SK-N-SH (cell line): ENCODE measurements around the gene ARMC10. TPM values are rescaled to one million over a fixed set of nuclear protein-coding genes. Genes with fewer than 3 reads are reported as not detected.

Experiments
- CTCF ChIA-PET: fragments of 300-600, 350-600 bp; formaldehyde crosslinking; extraction: SDS; loops from one replicate; lab custom pipeline; 2021; lab: Yijun Ruan, JAX
- POLR2A ChIA-PET: fragments of 350-600 bp; sonication (Branson Sonifier 250); formaldehyde crosslinking; extraction: SDS; loops from one replicate; lab custom pipeline; 2020; ENCODE audit warnings: antibody characterized with exemption, inconsistent platforms; lab: Yijun Ruan, JAX
- DNase-seq: peaks from one replicate; pipeline ENCODE4 v3.0.0; 2012
- H2AFZ ChIP-seq: fragments of 200-600 bp; sonication (generic); 2 replicates; pipeline ENCODE4 v1.8.1; 2016; ENCODE audit warnings: antibody characterized with exemption, mild to moderate bottlenecking, low read depth
- H3F3A ChIP-seq: fragments of 200-600 bp; sonication (generic); replicated peaks from 2 replicates; pipeline ENCODE3; 2016; ENCODE audit warnings: antibody characterized with exemption, mild to moderate bottlenecking; ENCODE audit not compliant: insufficient read depth
- H3K27ac ChIP-seq, 2 experiments: fragments of 200-500 bp in 1 of 2; fragments of 200-600 bp in 1 of 2; sonication (Bioruptor generic) in 1 of 2; sonication (generic), shearing (Covaris generic) in 1 of 2; 2 replicates each; pipeline versions ENCODE4 v1.5.1 to v1.6.1; 2014 to 2016; ENCODE audit warnings: low read depth in 2 of 2, inconsistent platforms in 1 of 2, low read length in 1 of 2, mild to moderate bottlenecking in 1 of 2, mixed read lengths in 1 of 2
- H3K27me3 ChIP-seq: fragments of 200-600 bp; sonication (generic), shearing (Covaris generic); 2 replicates; pipeline ENCODE4 v1.6.1; 2016; ENCODE audit warnings: mixed run types; ENCODE audit not compliant: insufficient read depth
- H3K36me3 ChIP-seq, 2 experiments: fragments of 200-500 bp in 1 of 2; fragments of 200-600 bp in 1 of 2; sonication (Bioruptor generic) in 1 of 2; sonication (generic) in 1 of 2; replicated peaks in 1 of 2; 2 replicates each; pipeline versions ENCODE3 to v1.5.1; 2014 to 2016; ENCODE audit warnings: low read length in 1 of 2, mild to moderate bottlenecking in 1 of 2; ENCODE audit not compliant: insufficient read depth in 2 of 2, control insufficient read depth in 1 of 2
- H3K4me1 ChIP-seq, 2 experiments: fragments of 200-500 bp in 1 of 2; fragments of 200-600 bp in 1 of 2; sonication (Bioruptor generic) in 1 of 2; sonication (generic), shearing (Covaris generic) in 1 of 2; 2 replicates each; pipeline versions ENCODE4 v1.5.1 to v1.6.1; 2014 to 2016; ENCODE audit warnings: low read depth in 1 of 2, low read length in 1 of 2, mixed run types in 1 of 2; ENCODE audit not compliant: insufficient read depth in 2 of 2, control insufficient read depth in 1 of 2
- H3K4me2 ChIP-seq: fragments of 200-600 bp; sonication (generic), shearing (Covaris generic); 2 replicates; pipeline ENCODE4 v1.6.1; 2017; ENCODE audit warnings: mixed run types
- H3K4me3 ChIP-seq, 2 experiments: fragments of 200-500 bp in 1 of 2; fragments of 200-600 bp in 1 of 2; sonication (Bioruptor generic) in 1 of 2; sonication (generic), shearing (Covaris generic) in 1 of 2; 2 replicates each; pipeline versions ENCODE4 v1.5.1 to v1.8.1; 2014 to 2016; ENCODE audit warnings: low read depth in 2 of 2, inconsistent platforms in 1 of 2, low read length in 1 of 2, mild to moderate bottlenecking in 1 of 2, mixed read lengths in 1 of 2, moderate library complexity in 1 of 2
- H3K79me2 ChIP-seq: fragments of 200-600 bp; sonication (generic); 2 replicates; pipeline ENCODE4 v1.8.1; 2017; ENCODE audit warnings: mild to moderate bottlenecking; ENCODE audit not compliant: insufficient read depth
- H3K9ac ChIP-seq: fragments of 200-600 bp; sonication (generic); 2 replicates; pipeline ENCODE4 v1.6.1; 2017; ENCODE audit warnings: mixed run types
- H3K9me2 ChIP-seq: fragments of 200-600 bp; sonication (generic); 2 replicates; pipeline ENCODE4 v1.6.1; 2017; ENCODE audit warnings: mixed run types
- H3K9me3 ChIP-seq: fragments of 200-600 bp; sonication (generic); 2 replicates; pipeline ENCODE4 v1.6.1; 2017; ENCODE audit warnings: mixed run types, mild to moderate bottlenecking, moderate library complexity
- H4K20me1 ChIP-seq: fragments of 200-600 bp; sonication (generic); 2 replicates; pipeline ENCODE4 v1.6.1; 2017; ENCODE audit warnings: mild to moderate bottlenecking, mixed run types; ENCODE audit not compliant: insufficient read depth
- EP300 ChIP-seq, 2 experiments: IDR thresholded peaks; 2 replicates each; pipeline versions ENCODE4 v1.4.0 to v1.6.1; 2012; ENCODE audit warnings: borderline replicate concordance in 1 of 2, low read depth in 1 of 2, low read length in 1 of 2
- FOXJ3 ChIP-seq: sonication (generic); formaldehyde crosslinking; IDR thresholded peaks from 2 replicates; pipeline ENCODE4 v1.5.1; 2020; ENCODE audit warnings: mild to moderate bottlenecking, missing genetic modification reagents
- GABPA ChIP-seq: IDR thresholded peaks from 2 replicates; pipeline ENCODE4 v1.4.0; 2012; ENCODE audit warnings: low read depth, mild to moderate bottlenecking
- GATA2 ChIP-seq: sonication (generic); formaldehyde crosslinking; IDR thresholded peaks from 2 replicates; pipeline ENCODE4 v1.5.0; 2020; ENCODE audit warnings: mild to moderate bottlenecking, missing genetic modification reagents
- MAX ChIP-seq: IDR thresholded peaks from 2 replicates; pipeline ENCODE4 v1.4.0; 2012; ENCODE audit warnings: low read depth
- NFIC ChIP-seq: IDR thresholded peaks from 2 replicates; pipeline ENCODE4 v1.4.0; 2012; ENCODE audit warnings: borderline replicate concordance
- NRF1 ChIP-seq: IDR thresholded peaks from 2 replicates; pipeline ENCODE4 v1.6.1; 2012; ENCODE audit warnings: low read depth, mild to moderate bottlenecking, low read length
- RAD21 ChIP-seq: IDR thresholded peaks from 2 replicates; pipeline ENCODE4 v1.6.1; 2012; ENCODE audit warnings: mild to moderate bottlenecking, low read length
- SMC3 ChIP-seq: IDR thresholded peaks from 2 replicates; pipeline ENCODE4 v1.6.1; 2012; ENCODE audit warnings: low read depth, low read length, improper control_type of control experiment
- TAF1 ChIP-seq: IDR thresholded peaks from 2 replicates; pipeline ENCODE4 v1.6.1; 2012; ENCODE audit warnings: low read depth, mild to moderate bottlenecking, low read length, moderate library complexity, borderline replicate concordance
- TEAD4 ChIP-seq: IDR thresholded peaks from 2 replicates; pipeline ENCODE4 v1.4.0; 2012; ENCODE audit warnings: mild to moderate bottlenecking, borderline replicate concordance; ENCODE audit not compliant: insufficient read depth
- ZBTB33 ChIP-seq: IDR thresholded peaks from 2 replicates; pipeline ENCODE4 v1.4.0; 2012; ENCODE audit warnings: low read depth, borderline replicate concordance
- WGBS: methylation state at CpG from one replicate; pipeline ENCODE4 v1.1.6; 2017; ENCODE audit warnings: low lambda C conversion rate; 5-methylcytosine and 5-hydroxymethylcytosine counted together
- polyA plus RNA-seq, 3 experiments: library from polyadenylated mRNA; depleted of rRNA; stranded (reverse); fragments of >200 nt; gene quantifications; 2 replicates each; pipeline ENCODE4 v1.2.3, GENCODE V29; 2012
- TF ChIP-seq, protein P1 (sequence below): IDR thresholded peaks from 2 replicates; pipeline ENCODE4 v1.6.1; 2012; ENCODE audit warnings: mild to moderate bottlenecking, low read depth, low read length, moderate library complexity
- TF ChIP-seq, protein P2 (sequence below): fragments of 150-350 bp; IDR thresholded peaks from 2 replicates; pipeline ENCODE4 v1.6.1; 2017; ENCODE audit warnings: antibody characterized with exemption, low read length, low read depth, borderline replicate concordance
- TF ChIP-seq, protein P3 (sequence below): fragments of 200-600 bp; sonication (generic); IDR thresholded peaks from 2 replicates; pipeline ENCODE4 v1.6.1; 2017; ENCODE audit warnings: antibody characterized with exemption, mild to moderate bottlenecking, moderate library complexity

The ARMC10 gene
- polyA plus RNA-seq, 1 of the 3 experiments (the other 2 are of a cell fraction), result 43.4 TPM

DNA sequence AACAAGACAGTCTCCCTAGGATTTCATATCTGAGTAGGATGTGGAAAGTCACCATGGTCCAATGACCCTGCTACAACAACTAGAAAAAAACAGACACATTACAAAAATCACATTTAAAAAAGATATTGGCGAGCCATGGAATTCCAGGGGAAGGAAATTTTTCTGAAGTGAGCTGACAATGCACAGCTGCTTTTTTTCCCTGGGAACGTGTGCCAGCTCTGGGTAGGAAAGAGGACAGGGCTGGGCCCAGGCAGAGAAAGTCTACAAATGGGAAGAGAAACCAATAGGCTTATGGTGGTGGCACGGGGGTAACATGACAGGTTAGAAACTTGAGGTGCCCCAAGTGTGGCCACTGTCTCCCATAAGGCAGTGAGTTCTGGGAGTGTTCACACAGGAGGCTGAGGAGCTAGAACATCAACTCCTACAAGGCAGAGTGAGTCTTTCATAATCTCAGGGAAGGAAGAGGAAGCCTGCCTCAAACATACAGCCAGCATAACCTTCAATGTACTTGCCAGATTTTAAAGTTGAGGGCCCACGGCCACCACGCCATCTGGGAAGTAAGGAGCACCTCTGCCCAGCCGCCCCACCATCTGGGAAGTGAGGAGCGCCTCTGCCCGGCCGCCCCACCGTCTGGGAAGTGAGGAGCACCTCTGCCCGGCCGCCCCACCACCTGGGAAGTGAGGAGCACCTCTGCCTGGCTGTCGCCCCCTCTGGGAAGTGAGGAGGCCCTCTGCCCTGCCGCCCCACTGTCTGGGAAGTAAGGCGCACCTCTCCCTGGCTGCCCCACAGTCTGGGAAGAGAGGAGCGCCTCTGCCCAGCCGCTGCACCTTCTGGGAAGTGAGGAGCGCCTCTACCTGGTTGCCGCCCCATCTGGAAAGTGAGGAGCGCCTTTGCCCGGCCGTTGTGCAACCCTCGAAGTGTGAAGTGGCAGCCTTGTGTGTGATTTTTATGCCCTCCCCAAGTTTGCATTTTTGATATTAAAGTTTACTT lies 6.2 kb upstream of the ARMC10 start:
- TF ChIP-seq, protein P1, sequence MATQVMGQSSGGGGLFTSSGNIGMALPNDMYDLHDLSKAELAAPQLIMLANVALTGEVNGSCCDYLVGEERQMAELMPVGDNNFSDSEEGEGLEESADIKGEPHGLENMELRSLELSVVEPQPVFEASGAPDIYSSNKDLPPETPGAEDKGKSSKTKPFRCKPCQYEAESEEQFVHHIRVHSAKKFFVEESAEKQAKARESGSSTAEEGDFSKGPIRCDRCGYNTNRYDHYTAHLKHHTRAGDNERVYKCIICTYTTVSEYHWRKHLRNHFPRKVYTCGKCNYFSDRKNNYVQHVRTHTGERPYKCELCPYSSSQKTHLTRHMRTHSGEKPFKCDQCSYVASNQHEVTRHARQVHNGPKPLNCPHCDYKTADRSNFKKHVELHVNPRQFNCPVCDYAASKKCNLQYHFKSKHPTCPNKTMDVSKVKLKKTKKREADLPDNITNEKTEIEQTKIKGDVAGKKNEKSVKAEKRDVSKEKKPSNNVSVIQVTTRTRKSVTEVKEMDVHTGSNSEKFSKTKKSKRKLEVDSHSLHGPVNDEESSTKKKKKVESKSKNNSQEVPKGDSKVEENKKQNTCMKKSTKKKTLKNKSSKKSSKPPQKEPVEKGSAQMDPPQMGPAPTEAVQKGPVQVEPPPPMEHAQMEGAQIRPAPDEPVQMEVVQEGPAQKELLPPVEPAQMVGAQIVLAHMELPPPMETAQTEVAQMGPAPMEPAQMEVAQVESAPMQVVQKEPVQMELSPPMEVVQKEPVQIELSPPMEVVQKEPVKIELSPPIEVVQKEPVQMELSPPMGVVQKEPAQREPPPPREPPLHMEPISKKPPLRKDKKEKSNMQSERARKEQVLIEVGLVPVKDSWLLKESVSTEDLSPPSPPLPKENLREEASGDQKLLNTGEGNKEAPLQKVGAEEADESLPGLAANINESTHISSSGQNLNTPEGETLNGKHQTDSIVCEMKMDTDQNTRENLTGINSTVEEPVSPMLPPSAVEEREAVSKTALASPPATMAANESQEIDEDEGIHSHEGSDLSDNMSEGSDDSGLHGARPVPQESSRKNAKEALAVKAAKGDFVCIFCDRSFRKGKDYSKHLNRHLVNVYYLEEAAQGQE, result no peak
- TF ChIP-seq TEAD4 (no peak), EP300 (IDR thresholded peaks at IDR 0.05; ENCODE audit: borderline replicate concordance in 1 of 2, low read depth in 1 of 2, low read length in 1 of 2) (no peak), MAX (no peak), SMC3 (no peak), GABPA (no peak), NFIC (no peak)
- TF ChIP-seq, protein P2, sequence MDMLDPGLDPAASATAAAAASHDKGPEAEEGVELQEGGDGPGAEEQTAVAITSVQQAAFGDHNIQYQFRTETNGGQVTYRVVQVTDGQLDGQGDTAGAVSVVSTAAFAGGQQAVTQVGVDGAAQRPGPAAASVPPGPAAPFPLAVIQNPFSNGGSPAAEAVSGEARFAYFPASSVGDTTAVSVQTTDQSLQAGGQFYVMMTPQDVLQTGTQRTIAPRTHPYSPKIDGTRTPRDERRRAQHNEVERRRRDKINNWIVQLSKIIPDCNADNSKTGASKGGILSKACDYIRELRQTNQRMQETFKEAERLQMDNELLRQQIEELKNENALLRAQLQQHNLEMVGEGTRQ, result no peak
- ChIA-PET POLR2A (no interaction called here), CTCF (interaction anchor here (0.9 kb wide), 1 partner anchor 12 kb away, joined by 3 read pairs; no protein-coding TSS in a partner anchor)
- H3K79me2 ChIP-seq, result peaks cover 7% of the 10 kb centered on the region; the same call in 1 of the 2 replicates
- no peaks in the 10 kb centered on the region for H3K9me2 ChIP-seq
- H3F3A ChIP-seq, result peaks cover under 1% of the 10 kb centered on the region
- no peaks in the 10 kb centered on the region for H3K36me3 ChIP-seq
- H3K4me3 ChIP-seq, result no peak overlapping the region
- H3K9me3 ChIP-seq, result no peaks in the 10 kb centered on the region
- H3K9ac ChIP-seq, result no peak overlapping the region
- no peak overlapping the region for H3K4me2 ChIP-seq
- no peaks in the 10 kb centered on the region for H3K27me3 ChIP-seq
- H3K4me1 ChIP-seq, result peaks cover 0 to 4% of the 10 kb centered on the region in 2 experiments; a peak in 1 of 4 replicates
- H2AFZ ChIP-seq, result no peak overlapping the region
- no peak overlapping the region for H3K27ac ChIP-seq
- DNase-seq, result no peak
- no peaks in the 10 kb centered on the region for H4K20me1 ChIP-seq
- WGBS, result 85% methylated on average over 20 of the region's 23 CpGs

DNA sequence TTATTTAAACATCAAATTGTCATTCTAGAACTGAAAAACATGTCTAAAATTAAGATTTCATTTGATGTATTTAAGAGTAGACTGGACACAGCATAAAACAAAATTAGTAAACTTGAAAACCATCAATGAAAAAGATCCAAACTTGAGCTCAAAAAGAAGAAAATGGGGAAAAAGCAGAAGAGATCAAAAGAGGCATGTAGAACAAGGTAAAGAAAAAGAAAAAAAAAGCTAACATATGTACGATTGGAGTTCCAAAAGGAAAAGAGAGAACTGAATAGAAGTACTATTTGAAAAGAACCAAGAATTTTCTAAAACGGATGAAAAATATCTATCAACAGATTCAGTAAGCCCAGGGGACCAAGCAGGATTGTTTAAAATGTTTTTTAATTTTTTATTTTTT lies 3.9 kb upstream of the ARMC10 start:
- Histone ChIP-seq H3K27ac (no peak overlapping the region), H3K9ac (no peak overlapping the region), H3K4me1 (peaks cover 0 to 10% of the 10 kb centered on the region in 2 experiments; a peak in 2 of 4 replicates), H3K9me3 (no peaks in the 10 kb centered on the region), H2AFZ (no peak overlapping the region), H3K9me2 (no peaks in the 10 kb centered on the region), H3K79me2 (peaks cover 16% of the 10 kb centered on the region), H3K36me3 (no peaks in the 10 kb centered on the region), H3F3A (peaks cover 6% of the 10 kb centered on the region), H3K27me3 (no peaks in the 10 kb centered on the region), H3K4me3 (no peak overlapping the region), H3K4me2 (no peak overlapping the region), H4K20me1 (no peaks in the 10 kb centered on the region)
- ChIA-PET CTCF (interaction anchor here (1.0 to 7.2 kb wide), 2 partner anchors 10 to 14 kb away, joined by 3 to 54 read pairs; no protein-coding TSS in a partner anchor), POLR2A (interaction anchor here (0.6 kb wide), 1 partner anchor 219 kb away, joined by 4 read pairs; no protein-coding TSS in a partner anchor)
- WGBS, result 89% methylated on average over 2 of the region's 2 CpGs
- no peak for DNase-seq
- TF ChIP-seq GATA2 (CRISPR knock-in tag), result no peak
- TF ChIP-seq, protein P3, sequence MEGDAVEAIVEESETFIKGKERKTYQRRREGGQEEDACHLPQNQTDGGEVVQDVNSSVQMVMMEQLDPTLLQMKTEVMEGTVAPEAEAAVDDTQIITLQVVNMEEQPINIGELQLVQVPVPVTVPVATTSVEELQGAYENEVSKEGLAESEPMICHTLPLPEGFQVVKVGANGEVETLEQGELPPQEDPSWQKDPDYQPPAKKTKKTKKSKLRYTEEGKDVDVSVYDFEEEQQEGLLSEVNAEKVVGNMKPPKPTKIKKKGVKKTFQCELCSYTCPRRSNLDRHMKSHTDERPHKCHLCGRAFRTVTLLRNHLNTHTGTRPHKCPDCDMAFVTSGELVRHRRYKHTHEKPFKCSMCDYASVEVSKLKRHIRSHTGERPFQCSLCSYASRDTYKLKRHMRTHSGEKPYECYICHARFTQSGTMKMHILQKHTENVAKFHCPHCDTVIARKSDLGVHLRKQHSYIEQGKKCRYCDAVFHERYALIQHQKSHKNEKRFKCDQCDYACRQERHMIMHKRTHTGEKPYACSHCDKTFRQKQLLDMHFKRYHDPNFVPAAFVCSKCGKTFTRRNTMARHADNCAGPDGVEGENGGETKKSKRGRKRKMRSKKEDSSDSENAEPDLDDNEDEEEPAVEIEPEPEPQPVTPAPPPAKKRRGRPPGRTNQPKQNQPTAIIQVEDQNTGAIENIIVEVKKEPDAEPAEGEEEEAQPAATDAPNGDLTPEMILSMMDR, result no peak
- no peak for TF ChIP-seq SMC3
- TF ChIP-seq TAF1, result no peak
- no peak for TF ChIP-seq TEAD4
- TF ChIP-seq ZBTB33, result no peak
- TF ChIP-seq EP300 (IDR thresholded peaks at IDR 0.05; ENCODE audit: borderline replicate concordance in 1 of 2, low read depth in 1 of 2, low read length in 1 of 2), result no peak
- TF ChIP-seq RAD21, result no peak
- TF ChIP-seq FOXJ3 (CRISPR knock-in tag), result no peak
- TF ChIP-seq NRF1, result no peak
